CD4-positive, alpha-beta T cell treated with Interferon alpha-2 for 1 hour (primary cell): ENCODE measurements around the gene ARAP3.
A peak's percentile ranks its signal among the peaks of the same experiment; 100 is the strongest.

ENCODE experiments used
- DNase-seq, 2 donors: peaks; one replicate each; pipeline ENCODE4 v3.0.0-alpha.2; 2020 to 2022

ARAP3 gene

DNA sequence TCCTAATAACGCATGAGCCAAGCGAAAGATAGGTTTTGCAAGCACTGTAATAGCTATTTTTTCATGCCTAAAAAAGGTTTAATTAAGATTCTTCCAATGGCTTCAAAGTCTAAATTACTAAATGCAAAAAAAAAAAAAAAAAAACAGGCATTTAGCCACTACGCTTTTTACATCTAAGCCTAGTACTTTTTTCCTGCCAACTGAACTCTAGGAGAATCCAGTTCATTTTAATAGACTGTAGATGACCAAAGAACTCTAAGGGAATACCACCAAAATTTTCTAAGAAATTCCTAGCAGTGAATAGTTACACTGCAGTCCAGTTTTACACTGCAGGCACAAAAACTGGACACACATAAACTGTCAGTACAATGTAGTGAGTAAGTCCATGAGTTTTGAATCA lies 73.0 kb downstream of the ARAP3 start:
- no peak for DNase-seq

DNA sequence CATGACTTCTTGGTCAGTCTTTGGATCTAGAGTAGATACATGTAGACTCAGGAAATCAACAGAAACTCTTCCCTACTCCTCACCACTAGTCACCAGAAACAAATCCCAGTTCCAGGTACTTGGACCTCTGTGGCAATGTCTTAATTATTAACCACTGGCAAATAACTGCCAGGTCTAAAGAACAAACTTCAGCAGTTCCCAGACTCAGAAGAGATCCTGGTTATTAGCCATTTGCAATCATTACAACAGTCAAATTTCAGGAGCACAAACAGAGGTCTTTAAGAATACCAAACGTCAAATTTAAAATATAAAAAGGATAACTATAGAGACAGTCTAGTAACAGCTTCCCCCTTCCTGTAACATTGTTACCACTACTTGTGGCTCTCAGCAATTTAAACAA lies 73.5 kb downstream of the ARAP3 start:
- no peak for DNase-seq

DNA sequence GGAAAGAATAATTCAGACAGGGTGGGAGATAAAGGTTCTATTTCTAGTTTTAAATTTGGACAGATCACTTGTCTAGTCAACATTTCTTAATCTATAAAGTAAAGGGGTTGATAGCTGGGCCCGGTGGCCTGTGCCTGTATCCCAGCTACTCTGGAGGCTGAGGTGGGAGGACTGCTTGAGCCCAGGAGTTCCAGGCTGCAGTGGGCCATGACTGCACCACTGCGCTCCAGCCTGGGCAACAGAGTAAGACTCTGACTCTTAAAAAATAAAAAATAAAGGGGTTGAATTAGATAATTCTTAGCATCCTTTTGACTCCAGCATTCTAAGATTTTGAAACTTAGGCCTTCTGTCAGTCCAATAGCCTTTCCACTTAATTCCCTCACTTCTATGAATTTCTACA lies 74.0 kb downstream of the ARAP3 start:
- DNase-seq = no peak

DNA sequence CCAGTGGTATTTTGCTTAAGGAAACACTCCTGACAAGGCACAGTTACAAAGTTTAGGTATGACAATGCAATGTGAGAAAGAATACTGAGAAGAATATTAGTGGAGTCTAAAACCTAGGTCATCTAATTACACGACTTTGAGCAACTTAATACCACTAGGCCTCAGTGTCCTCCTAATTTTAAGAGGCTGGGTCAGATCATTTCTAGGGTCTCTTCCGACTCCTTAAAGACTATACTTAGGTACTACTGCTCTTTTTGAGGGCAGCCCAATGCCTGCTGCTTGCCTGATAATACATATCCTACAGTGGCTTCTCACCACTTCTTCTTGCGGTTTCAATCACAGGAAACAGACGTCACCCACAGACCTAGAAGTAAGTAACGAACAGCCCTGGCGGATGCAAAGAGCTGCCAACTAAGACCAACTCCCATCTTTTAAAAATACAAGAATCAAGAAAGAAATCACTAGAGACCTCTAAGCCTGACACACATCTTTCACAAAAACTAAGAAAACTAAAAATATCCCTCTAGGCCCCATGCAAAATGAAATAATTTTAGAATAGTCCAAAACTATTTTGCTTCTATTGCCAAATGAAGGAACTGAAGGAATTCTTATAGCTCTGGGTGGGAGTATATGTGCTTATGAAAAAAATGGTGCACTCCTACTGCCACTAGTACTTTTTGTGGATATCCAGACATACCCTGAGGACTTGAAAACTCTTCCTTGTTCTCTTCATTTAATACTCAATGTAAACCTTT lies 76.3 kb downstream of the ARAP3 start:
- DNase-seq = peak; percentile 83 to 89

DNA sequence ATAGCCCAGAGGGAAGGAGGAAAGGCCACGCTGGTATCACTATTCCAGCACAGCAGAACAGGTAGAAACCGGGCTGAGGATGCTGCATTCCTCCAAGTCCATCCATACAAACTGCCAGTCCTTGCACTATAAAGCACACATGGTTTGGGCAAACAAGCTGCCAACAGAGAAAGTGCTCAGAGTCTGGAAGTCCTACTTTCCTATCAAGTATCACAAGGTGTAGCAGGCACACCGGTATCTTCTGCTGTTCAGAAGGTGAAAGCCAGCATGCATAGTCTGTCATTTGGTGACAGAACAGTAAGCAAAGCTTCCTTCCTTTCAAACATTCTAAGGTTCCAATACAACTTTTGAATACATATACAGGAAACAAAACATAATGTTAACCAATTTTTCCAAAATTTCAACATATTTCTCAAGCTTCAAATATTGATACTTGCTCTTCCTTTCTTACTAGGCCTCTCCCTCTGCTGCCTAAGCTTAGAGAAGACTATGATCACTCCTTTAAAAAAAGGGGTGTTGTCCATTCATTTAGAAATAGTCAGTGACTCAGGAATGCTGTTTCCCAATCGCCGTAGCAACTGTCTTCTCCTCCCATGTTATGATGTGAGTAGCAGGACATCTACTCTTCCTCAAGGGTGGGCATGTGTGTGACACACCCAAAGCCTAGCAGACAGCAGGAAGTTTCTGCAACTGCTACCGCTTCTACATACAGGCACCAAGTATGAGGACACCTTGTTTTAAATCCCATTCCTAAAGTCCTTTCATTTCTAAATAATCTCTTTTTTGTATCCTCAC lies 77.9 kb downstream of the ARAP3 start:
- DNase-seq = peak; percentile 51 to 69
